ENCODE data around the gene TSPAN7.
A peak's percentile ranks its signal among the peaks of the same experiment; 100 is the strongest.

Gene TSPAN7

GRCh38 chrX:38649674-38650647 is 88.6 kb downstream of the TSPAN7 start:
- no peak for DNase-seq

GRCh38 chrX:38651625-38652601 is 90.6 kb downstream of the TSPAN7 start:
- no peak for DNase-seq

GRCh38 chrX:38652934-38653442 is 91.6 kb downstream of the TSPAN7 start:
- DNase-seq, result no peak

- DNase-seq, result no peak
These were observed 93.0 kb downstream of the TSPAN7 start for GRCh38 chrX:38654302-38654701.

GRCh38 chrX:38656350-38656915 is 95.1 kb downstream of the TSPAN7 start:
- no peak for DNase-seq

GRCh38 chrX:38657562-38657961 is 96.2 kb downstream of the TSPAN7 start:
- peak; percentile 12 for DNase-seq

- DNase-seq, result no peak
These were observed 99.2 kb downstream of the TSPAN7 start for GRCh38 chrX:38660395-38661102.

GRCh38 chrX:38661103-38661441 is 99.7 kb downstream of the TSPAN7 start:
- DNase-seq, result no peak

- DNase-seq, result peak; percentile 32
These were observed 100.2 kb downstream of the TSPAN7 start for GRCh38 chrX:38661561-38661960.

GRCh38 chrX:38662640-38663039 is 101.3 kb downstream of the TSPAN7 start:
- no peak for DNase-seq

GRCh38 chrX:38664285-38664684 is 102.9 kb downstream of the TSPAN7 start:
- DNase-seq, result peak; percentile 27

GRCh38 chrX:38666909-38667308 is 105.6 kb downstream of the TSPAN7 start:
- DNase-seq, result no peak

GRCh38 chrX:38668771-38669170 is 107.4 kb downstream of the TSPAN7 start:
- DNase-seq, result no peak

- DNase-seq, result no peak
These were observed 108.1 kb downstream of the TSPAN7 start for GRCh38 chrX:38669428-38669827.

GRCh38 chrX:38672646-38673045 is 111.3 kb downstream of the TSPAN7 start:
- no peak for DNase-seq

- DNase-seq, result no peak
These were observed 114.5 kb downstream of the TSPAN7 start for GRCh38 chrX:38675856-38676255.

GRCh38 chrX:38678183-38678582 is 116.8 kb downstream of the TSPAN7 start:
- DNase-seq, result no peak

GRCh38 chrX:38678821-38679220 is 117.5 kb downstream of the TSPAN7 start:
- no peak for DNase-seq

GRCh38 chrX:38679695-38680094 is 118.4 kb downstream of the TSPAN7 start:
- no peak for DNase-seq

- no peak for DNase-seq
These were observed 120.8 kb downstream of the TSPAN7 start for GRCh38 chrX:38682095-38682494.

GRCh38 chrX:38692961-38693360 is 131.6 kb downstream of the TSPAN7 start:
- no peak for DNase-seq

GRCh38 chrX:38694394-38694793 is 133.1 kb downstream of the TSPAN7 start:
- no peak for DNase-seq

Data from activated CD4-positive, alpha-beta T cell treated with anti-CD3 and anti-CD28 coated beads, Interleukin-2, amount 50 U/mL, for 16 hours (primary cell).